ENCODE data around the gene SLAMF8. TPM values are rescaled to one million over a fixed set of nuclear protein-coding genes. Genes with fewer than 3 reads are reported as not detected.

The SLAMF8 gene
- total and polyA plus RNA-seq, 2 of the 8 experiments (the other 6 are each of a cell fraction or from before 2014, with no cell fraction given) = not detected

DNA sequence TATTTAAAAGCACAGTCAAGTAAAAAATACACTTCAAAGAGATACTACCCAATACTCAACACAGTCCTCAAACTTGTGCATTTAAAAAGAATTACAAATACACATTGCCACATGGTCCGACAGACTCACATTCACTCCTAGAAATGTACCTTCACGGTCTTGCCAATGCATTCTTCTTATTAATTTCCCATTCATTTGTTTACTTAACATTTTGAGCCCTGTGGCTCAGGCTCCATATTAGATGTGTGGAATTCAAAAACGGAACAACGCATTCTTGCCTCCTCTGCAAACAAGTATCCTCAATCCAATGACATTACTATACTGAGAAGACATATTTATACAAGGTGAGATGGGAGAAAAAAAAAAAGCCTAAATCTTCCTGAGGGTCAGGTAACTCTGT is 48.4 kb upstream of the SLAMF8 start (continued):
- TF ChIP-seq, protein P1, sequence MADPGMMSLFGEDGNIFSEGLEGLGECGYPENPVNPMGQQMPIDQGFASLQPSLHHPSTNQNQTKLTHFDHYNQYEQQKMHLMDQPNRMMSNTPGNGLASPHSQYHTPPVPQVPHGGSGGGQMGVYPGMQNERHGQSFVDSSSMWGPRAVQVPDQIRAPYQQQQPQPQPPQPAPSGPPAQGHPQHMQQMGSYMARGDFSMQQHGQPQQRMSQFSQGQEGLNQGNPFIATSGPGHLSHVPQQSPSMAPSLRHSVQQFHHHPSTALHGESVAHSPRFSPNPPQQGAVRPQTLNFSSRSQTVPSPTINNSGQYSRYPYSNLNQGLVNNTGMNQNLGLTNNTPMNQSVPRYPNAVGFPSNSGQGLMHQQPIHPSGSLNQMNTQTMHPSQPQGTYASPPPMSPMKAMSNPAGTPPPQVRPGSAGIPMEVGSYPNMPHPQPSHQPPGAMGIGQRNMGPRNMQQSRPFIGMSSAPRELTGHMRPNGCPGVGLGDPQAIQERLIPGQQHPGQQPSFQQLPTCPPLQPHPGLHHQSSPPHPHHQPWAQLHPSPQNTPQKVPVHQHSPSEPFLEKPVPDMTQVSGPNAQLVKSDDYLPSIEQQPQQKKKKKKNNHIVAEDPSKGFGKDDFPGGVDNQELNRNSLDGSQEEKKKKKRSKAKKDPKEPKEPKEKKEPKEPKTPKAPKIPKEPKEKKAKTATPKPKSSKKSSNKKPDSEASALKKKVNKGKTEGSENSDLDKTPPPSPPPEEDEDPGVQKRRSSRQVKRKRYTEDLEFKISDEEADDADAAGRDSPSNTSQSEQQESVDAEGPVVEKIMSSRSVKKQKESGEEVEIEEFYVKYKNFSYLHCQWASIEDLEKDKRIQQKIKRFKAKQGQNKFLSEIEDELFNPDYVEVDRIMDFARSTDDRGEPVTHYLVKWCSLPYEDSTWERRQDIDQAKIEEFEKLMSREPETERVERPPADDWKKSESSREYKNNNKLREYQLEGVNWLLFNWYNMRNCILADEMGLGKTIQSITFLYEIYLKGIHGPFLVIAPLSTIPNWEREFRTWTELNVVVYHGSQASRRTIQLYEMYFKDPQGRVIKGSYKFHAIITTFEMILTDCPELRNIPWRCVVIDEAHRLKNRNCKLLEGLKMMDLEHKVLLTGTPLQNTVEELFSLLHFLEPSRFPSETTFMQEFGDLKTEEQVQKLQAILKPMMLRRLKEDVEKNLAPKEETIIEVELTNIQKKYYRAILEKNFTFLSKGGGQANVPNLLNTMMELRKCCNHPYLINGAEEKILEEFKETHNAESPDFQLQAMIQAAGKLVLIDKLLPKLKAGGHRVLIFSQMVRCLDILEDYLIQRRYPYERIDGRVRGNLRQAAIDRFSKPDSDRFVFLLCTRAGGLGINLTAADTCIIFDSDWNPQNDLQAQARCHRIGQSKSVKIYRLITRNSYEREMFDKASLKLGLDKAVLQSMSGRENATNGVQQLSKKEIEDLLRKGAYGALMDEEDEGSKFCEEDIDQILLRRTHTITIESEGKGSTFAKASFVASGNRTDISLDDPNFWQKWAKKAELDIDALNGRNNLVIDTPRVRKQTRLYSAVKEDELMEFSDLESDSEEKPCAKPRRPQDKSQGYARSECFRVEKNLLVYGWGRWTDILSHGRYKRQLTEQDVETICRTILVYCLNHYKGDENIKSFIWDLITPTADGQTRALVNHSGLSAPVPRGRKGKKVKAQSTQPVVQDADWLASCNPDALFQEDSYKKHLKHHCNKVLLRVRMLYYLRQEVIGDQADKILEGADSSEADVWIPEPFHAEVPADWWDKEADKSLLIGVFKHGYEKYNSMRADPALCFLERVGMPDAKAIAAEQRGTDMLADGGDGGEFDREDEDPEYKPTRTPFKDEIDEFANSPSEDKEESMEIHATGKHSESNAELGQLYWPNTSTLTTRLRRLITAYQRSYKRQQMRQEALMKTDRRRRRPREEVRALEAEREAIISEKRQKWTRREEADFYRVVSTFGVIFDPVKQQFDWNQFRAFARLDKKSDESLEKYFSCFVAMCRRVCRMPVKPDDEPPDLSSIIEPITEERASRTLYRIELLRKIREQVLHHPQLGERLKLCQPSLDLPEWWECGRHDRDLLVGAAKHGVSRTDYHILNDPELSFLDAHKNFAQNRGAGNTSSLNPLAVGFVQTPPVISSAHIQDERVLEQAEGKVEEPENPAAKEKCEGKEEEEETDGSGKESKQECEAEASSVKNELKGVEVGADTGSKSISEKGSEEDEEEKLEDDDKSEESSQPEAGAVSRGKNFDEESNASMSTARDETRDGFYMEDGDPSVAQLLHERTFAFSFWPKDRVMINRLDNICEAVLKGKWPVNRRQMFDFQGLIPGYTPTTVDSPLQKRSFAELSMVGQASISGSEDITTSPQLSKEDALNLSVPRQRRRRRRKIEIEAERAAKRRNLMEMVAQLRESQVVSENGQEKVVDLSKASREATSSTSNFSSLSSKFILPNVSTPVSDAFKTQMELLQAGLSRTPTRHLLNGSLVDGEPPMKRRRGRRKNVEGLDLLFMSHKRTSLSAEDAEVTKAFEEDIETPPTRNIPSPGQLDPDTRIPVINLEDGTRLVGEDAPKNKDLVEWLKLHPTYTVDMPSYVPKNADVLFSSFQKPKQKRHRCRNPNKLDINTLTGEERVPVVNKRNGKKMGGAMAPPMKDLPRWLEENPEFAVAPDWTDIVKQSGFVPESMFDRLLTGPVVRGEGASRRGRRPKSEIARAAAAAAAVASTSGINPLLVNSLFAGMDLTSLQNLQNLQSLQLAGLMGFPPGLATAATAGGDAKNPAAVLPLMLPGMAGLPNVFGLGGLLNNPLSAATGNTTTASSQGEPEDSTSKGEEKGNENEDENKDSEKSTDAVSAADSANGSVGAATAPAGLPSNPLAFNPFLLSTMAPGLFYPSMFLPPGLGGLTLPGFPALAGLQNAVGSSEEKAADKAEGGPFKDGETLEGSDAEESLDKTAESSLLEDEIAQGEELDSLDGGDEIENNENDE (IDR thresholded peaks at IDR 0.05; ENCODE audit: insufficient replicate concordance, low read length) = no peak
- TF ChIP-seq CREB1 (IDR thresholded peaks at IDR 0.05) = no peak
- TF ChIP-seq NRF1 (IDR thresholded peaks at IDR 0.05; ENCODE audit: low read depth, low read length) = no peak
- no peak for TF ChIP-seq NANOG (IDR thresholded peaks at IDR 0.05; ENCODE audit: insufficient read depth, low read depth, low read length, poor library complexity, severe bottlenecking)
- TF ChIP-seq BACH1 (IDR thresholded peaks at IDR 0.05; ENCODE audit: low read length) = no peak
- no peak for TF ChIP-seq GTF2F1 (IDR thresholded peaks at IDR 0.05; ENCODE audit: borderline replicate concordance, low read depth, low read length)
- no peak for TF ChIP-seq RXRA (IDR thresholded peaks at IDR 0.05; ENCODE audit: insufficient read depth, low read depth, low read length)
- TF ChIP-seq MAFK (IDR thresholded peaks at IDR 0.05; ENCODE audit: low read depth, low read length) = no peak
- TF ChIP-seq RAD21 (IDR thresholded peaks at IDR 0.05 in 1 of 2, conservative IDR thresholded peaks at IDR 0.05 in 1 of 2; ENCODE audit: low read depth in 2 of 2, low read length in 2 of 2) = no peak
- TF ChIP-seq ASH2L (IDR thresholded peaks at IDR 0.05; ENCODE audit: low read length) = no peak
- TF ChIP-seq, protein P2, sequence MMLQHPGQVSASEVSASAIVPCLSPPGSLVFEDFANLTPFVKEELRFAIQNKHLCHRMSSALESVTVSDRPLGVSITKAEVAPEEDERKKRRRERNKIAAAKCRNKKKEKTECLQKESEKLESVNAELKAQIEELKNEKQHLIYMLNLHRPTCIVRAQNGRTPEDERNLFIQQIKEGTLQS (IDR thresholded peaks at IDR 0.05; ENCODE audit: insufficient read depth, low read depth, low read length) = no peak
